WERI-Rb-1 (cell line): ENCODE measurements around the gene STK32C.
"Not testable (repeated sequence)": the region's sequence is repeated elsewhere in the genome, so short reads cannot be mapped to it uniquely, and the experiment has no call there.

Experiments used
- DNase-seq: peaks from one replicate; pipeline ENCODE4 v3.0.0-alpha.2; 2020
- H3K27ac ChIP-seq: fragments of 250-450 bp; sonication (Bioruptor Pico); 2 replicates; pipeline ENCODE4 v1.5.1; 2020; ENCODE audit warnings: mild to moderate bottlenecking, moderate library complexity
- H3K27me3 ChIP-seq: fragments of 250-450 bp; sonication (Bioruptor Pico); 2 replicates; pipeline ENCODE4 v1.5.1; 2021; ENCODE audit warnings: mild to moderate bottlenecking, low read depth, moderate library complexity; ENCODE audit not compliant: insufficient read depth, severe bottlenecking
- H3K36me3 ChIP-seq: fragments of 250-450 bp; sonication (Bioruptor Pico); 2 replicates; pipeline ENCODE4 v1.5.1; 2020; ENCODE audit warnings: mild to moderate bottlenecking, moderate library complexity
- H3K4me3 ChIP-seq: 2 replicates; pipeline ENCODE4 v1.5.1; 2011; ENCODE audit warnings: low read depth, mild to moderate bottlenecking, control low read depth, low read length
- H3K9me3 ChIP-seq: fragments of 250-450 bp; sonication (Bioruptor Pico); 2 replicates; pipeline ENCODE4 v1.5.1; 2021; ENCODE audit warnings: mild to moderate bottlenecking, moderate library complexity; ENCODE audit not compliant: severe bottlenecking
- TF ChIP-seq, protein P1 (sequence below): IDR thresholded peaks from 2 replicates; pipeline ENCODE4 v1.5.1; 2011; ENCODE audit warnings: low read depth, mild to moderate bottlenecking, control low read depth, inconsistent platforms, low read length

STK32C gene

GRCh38 chr10:132320654-132321469 lies 13.1 kb upstream of the STK32C start:
- no peak overlapping the region for H3K27ac ChIP-seq
- DNase-seq, result no peak
- no peaks in the 10 kb centered on the region for H3K9me3 ChIP-seq
- no peaks in the 10 kb centered on the region for H3K27me3 ChIP-seq
- H3K36me3 ChIP-seq, result no peaks in the 10 kb centered on the region; the same call in 1 of the 2 replicates
- no peak overlapping the region for H3K4me3 ChIP-seq
- TF ChIP-seq, protein P1, sequence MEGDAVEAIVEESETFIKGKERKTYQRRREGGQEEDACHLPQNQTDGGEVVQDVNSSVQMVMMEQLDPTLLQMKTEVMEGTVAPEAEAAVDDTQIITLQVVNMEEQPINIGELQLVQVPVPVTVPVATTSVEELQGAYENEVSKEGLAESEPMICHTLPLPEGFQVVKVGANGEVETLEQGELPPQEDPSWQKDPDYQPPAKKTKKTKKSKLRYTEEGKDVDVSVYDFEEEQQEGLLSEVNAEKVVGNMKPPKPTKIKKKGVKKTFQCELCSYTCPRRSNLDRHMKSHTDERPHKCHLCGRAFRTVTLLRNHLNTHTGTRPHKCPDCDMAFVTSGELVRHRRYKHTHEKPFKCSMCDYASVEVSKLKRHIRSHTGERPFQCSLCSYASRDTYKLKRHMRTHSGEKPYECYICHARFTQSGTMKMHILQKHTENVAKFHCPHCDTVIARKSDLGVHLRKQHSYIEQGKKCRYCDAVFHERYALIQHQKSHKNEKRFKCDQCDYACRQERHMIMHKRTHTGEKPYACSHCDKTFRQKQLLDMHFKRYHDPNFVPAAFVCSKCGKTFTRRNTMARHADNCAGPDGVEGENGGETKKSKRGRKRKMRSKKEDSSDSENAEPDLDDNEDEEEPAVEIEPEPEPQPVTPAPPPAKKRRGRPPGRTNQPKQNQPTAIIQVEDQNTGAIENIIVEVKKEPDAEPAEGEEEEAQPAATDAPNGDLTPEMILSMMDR, result no peak

- DNase-seq, result no peak
- no peaks in the 10 kb centered on the region for H3K27me3 ChIP-seq
- no peak overlapping the region for H3K27ac ChIP-seq
- H3K36me3 ChIP-seq, result no peaks in the 10 kb centered on the region; the same call in 1 of the 2 replicates
- TF ChIP-seq, protein P1, result no peak
- no peak overlapping the region for H3K4me3 ChIP-seq
- H3K9me3 ChIP-seq, result no peaks in the 10 kb centered on the region
These were observed 12.3 kb upstream of the STK32C start for GRCh38 chr10:132319853-132320653.

- not testable (repeated sequence) for H3K9me3 ChIP-seq, H3K27ac ChIP-seq, DNase-seq, H3K36me3 ChIP-seq, H3K4me3 ChIP-seq, H3K27me3 ChIP-seq
These were observed 9.7 kb upstream of the STK32C start for GRCh38 chr10:132317477-132317876.

GRCh38 chr10:132316133-132316532 lies 8.4 kb upstream of the STK32C start:
- H3K27me3 ChIP-seq, result no peaks in the 10 kb centered on the region
- no peak for DNase-seq
- TF ChIP-seq, protein P1, result no peak
- no peaks in the 10 kb centered on the region for H3K36me3 ChIP-seq
- no peaks in the 10 kb centered on the region for H3K9me3 ChIP-seq
- H3K4me3 ChIP-seq, result no peak overlapping the region
- no peak overlapping the region for H3K27ac ChIP-seq

GRCh38 chr10:132314881-132315280 lies 7.1 kb upstream of the STK32C start:
- not testable (repeated sequence) for H3K36me3 ChIP-seq, H3K4me3 ChIP-seq, H3K9me3 ChIP-seq, H3K27ac ChIP-seq, H3K27me3 ChIP-seq, DNase-seq

GRCh38 chr10:132314336-132314735 lies 6.6 kb upstream of the STK32C start:
- Histone ChIP-seq H3K27ac (no peak overlapping the region), H3K4me3 (no peak overlapping the region)

More at GRCh38 chr10:132314336-132314735, 6.6 kb upstream of the STK32C start:
- H3K9me3 ChIP-seq, result no peaks in the 10 kb centered on the region
- H3K27me3 ChIP-seq, result no peaks in the 10 kb centered on the region
- no peak for DNase-seq
- no peaks in the 10 kb centered on the region for H3K36me3 ChIP-seq
- TF ChIP-seq, protein P1, result no peak
